HepG2 (cell line): ENCODE data around the gene WDR73. TPM values are rescaled to one million over a fixed set of nuclear protein-coding genes. Genes with fewer than 3 reads are reported as not detected.
A peak's percentile ranks its signal among the peaks of the same experiment; 100 is the strongest.

Source experiments
- ATF7-NPFF ChIP-seq: sonication (generic); formaldehyde crosslinking; IDR thresholded peaks from 2 replicates; pipeline ENCODE4 v1.8.1; 2023; ENCODE audit warnings: mild to moderate bottlenecking, low read depth, missing genetic modification reagents, moderate library complexity
- FOSL1 ChIP-seq: sonication (generic); formaldehyde crosslinking; IDR thresholded peaks from 2 replicates; pipeline ENCODE4 v1.9.0; 2021; ENCODE audit warnings: missing genetic modification reagents, borderline replicate concordance
- FOXJ3 ChIP-seq: sonication (generic); formaldehyde crosslinking; IDR thresholded peaks from 2 replicates; pipeline ENCODE4 v1.4.0; 2020; ENCODE audit warnings: missing genetic modification reagents, mild to moderate bottlenecking, borderline replicate concordance
- HOXA3 ChIP-seq: sonication (generic); formaldehyde crosslinking; IDR thresholded peaks from 2 replicates; pipeline ENCODE4 v1.5.0; 2020; ENCODE audit warnings: missing genetic modification reagents
- IKZF4 ChIP-seq: sonication (generic); formaldehyde crosslinking; IDR thresholded peaks from 2 replicates; pipeline ENCODE4 v1.5.1; 2020; ENCODE audit warnings: borderline replicate concordance, mild to moderate bottlenecking, low read depth, missing genetic modification reagents; ENCODE audit errors: not compliant biosample characterization
- JDP2 ChIP-seq: sonication (generic); formaldehyde crosslinking; IDR thresholded peaks from 2 replicates; pipeline ENCODE4 v1.8.1; 2022; ENCODE audit warnings: missing genetic modification reagents, borderline replicate concordance
- SALL1 ChIP-seq: sonication (generic); formaldehyde crosslinking; IDR thresholded peaks from 2 replicates; pipeline ENCODE4 v1.8.0; 2022; ENCODE audit warnings: mild to moderate bottlenecking, missing genetic modification reagents
- ZC3H13 ChIP-seq: sonication (generic); formaldehyde crosslinking; IDR thresholded peaks from 2 replicates; pipeline ENCODE4 v1.8.1; 2023; ENCODE audit warnings: mild to moderate bottlenecking, missing genetic modification reagents, moderate library complexity
- ZFP62 ChIP-seq: sonication (generic); formaldehyde crosslinking; IDR thresholded peaks from 2 replicates; pipeline ENCODE4 v1.4.0; 2020; ENCODE audit warnings: missing genetic modification reagents
- ZNF292 ChIP-seq: sonication (generic); formaldehyde crosslinking; IDR thresholded peaks from 2 replicates; pipeline ENCODE4 v1.8.1; 2022; ENCODE audit warnings: mild to moderate bottlenecking, low read depth, missing genetic modification reagents, borderline replicate concordance
- ZNF563 ChIP-seq: sonication (generic); formaldehyde crosslinking; IDR thresholded peaks from 2 replicates; pipeline ENCODE4 v1.8.0; 2022; ENCODE audit warnings: mild to moderate bottlenecking, moderate library complexity, missing genetic modification reagents
- ZNF609 ChIP-seq: sonication (generic); formaldehyde crosslinking; IDR thresholded peaks from 2 replicates; pipeline ENCODE4 v1.4.0; 2020; ENCODE audit warnings: mild to moderate bottlenecking, missing genetic modification reagents, borderline replicate concordance
- ZNF788 ChIP-seq: sonication (generic); formaldehyde crosslinking; IDR thresholded peaks from 2 replicates; pipeline ENCODE4 v1.5.0; 2020; ENCODE audit warnings: mild to moderate bottlenecking, missing genetic modification reagents, borderline replicate concordance
- polyA plus RNA-seq, 8 experiments: library from polyadenylated mRNA; depleted of rRNA in 3 of 8; stranded (reverse) in 7 of 8; unstranded in 1 of 8; fragments of >200 nt; fragmentation: Illumina TruSeq in 4 of 8; extraction: Trizol in 4 of 8; gene quantifications; 2 replicates each; pipeline versions ENCODE4 v1.2.1 to v1.2.3, GENCODE V29; 2011 to 2016; ENCODE audit warnings: low read depth in 4 of 8, missing spikeins in 1 of 8, mixed read lengths in 1 of 8; ENCODE audit not compliant: insufficient read depth in 1 of 8
- total RNA-seq, 5 experiments: library from RNA; depleted of rRNA; stranded (reverse); fragments of >200 nt; fragmentation: Illumina TruSeq; extraction: Trizol; gene quantifications; 2 replicates each; pipeline ENCODE4 v1.2.3, GENCODE V29; 2016; ENCODE audit warnings: low read depth in 1 of 5
- TF ChIP-seq, protein P1 (sequence below): IDR thresholded peaks from 2 replicates; pipeline ENCODE4 v1.4.0; 2020; ENCODE audit warnings: mild to moderate bottlenecking, missing genetic modification reagents
- TF ChIP-seq, protein P2 (sequence below), 2 experiments: sonication (generic) in 1 of 2; formaldehyde crosslinking in 1 of 2; IDR thresholded peaks; 2 replicates each; pipeline versions ENCODE4 v1.4.0 to v1.6.1; 2018 to 2020; ENCODE audit warnings: missing genetic modification reagents in 2 of 2, borderline replicate concordance in 1 of 2, low read depth in 1 of 2, mild to moderate bottlenecking in 1 of 2, missing biosample characterization in 1 of 2

The WDR73 gene
- total and polyA plus RNA-seq, 2 of the 13 experiments (the other 11 are each of a cell fraction or from before 2014, with no cell fraction given) = 20.0 to 35.5 TPM

DNA sequence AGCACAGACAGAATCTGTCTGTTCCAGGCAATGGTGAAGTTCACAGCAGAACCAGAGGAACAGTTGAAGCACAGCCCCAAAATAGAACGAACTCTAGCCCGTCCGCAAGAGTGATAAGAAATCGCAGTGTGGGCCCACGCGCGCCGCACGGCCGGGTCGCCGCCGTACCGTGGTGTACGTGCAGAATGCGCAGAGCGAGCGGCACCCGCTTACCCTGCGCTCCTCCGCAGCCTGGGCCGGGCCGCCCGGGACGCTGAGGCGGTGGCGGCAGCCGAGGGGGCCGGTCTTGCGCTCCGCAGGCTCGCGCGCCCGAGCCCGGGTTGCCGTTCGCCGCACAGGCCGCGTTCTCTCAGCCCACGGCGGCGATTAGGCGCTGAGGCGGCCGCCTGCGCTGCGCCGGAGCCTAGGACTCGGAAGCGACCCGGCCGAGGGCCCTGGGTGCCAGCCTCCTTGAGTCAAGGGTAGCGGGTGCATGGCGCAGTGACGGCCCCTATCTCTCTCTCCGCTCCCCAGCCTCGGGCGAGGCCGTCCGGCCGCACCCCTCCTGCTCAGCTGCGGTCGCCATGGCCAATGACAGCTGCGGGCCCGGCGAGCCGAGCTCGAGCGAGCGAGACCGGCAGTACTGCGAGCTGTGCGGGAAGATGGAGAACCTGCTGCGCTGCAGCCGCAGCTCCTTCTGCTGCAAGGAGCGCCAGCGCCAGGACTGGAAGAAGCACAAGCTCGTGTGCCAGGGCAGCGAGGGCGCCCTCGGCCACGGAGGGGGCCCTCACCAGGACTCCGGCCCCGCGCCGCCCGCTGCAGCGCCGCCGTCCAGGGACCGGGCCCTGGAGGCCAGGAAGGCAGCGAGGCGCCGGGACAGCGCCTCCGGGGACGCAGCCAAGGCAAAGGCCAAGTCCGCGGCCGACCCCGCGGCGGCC, 20.5 kb downstream of the WDR73 start (continued):
- TF ChIP-seq, protein P1, sequence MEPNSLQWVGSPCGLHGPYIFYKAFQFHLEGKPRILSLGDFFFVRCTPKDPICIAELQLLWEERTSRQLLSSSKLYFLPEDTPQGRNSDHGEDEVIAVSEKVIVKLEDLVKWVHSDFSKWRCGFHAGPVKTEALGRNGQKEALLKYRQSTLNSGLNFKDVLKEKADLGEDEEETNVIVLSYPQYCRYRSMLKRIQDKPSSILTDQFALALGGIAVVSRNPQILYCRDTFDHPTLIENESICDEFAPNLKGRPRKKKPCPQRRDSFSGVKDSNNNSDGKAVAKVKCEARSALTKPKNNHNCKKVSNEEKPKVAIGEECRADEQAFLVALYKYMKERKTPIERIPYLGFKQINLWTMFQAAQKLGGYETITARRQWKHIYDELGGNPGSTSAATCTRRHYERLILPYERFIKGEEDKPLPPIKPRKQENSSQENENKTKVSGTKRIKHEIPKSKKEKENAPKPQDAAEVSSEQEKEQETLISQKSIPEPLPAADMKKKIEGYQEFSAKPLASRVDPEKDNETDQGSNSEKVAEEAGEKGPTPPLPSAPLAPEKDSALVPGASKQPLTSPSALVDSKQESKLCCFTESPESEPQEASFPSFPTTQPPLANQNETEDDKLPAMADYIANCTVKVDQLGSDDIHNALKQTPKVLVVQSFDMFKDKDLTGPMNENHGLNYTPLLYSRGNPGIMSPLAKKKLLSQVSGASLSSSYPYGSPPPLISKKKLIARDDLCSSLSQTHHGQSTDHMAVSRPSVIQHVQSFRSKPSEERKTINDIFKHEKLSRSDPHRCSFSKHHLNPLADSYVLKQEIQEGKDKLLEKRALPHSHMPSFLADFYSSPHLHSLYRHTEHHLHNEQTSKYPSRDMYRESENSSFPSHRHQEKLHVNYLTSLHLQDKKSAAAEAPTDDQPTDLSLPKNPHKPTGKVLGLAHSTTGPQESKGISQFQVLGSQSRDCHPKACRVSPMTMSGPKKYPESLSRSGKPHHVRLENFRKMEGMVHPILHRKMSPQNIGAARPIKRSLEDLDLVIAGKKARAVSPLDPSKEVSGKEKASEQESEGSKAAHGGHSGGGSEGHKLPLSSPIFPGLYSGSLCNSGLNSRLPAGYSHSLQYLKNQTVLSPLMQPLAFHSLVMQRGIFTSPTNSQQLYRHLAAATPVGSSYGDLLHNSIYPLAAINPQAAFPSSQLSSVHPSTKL = peak; percentile 57; the same call in 1 of the 2 replicates
- TF ChIP-seq HOXA3 (CRISPR knock-in tag) (peak; percentile 58), ZNF788 (peak; percentile 63; the same call in 1 of the 2 replicates), ATF7-NPFF (CRISPR knock-in tag) (peak; percentile 64; the same call in 1 of the 2 replicates), ZNF609 (CRISPR knock-in tag) (0 out of 2 replicates have a peak, but pooled peaks have one; percentile 31), FOSL1 (CRISPR knock-in tag) (no peak), ZNF563 (CRISPR knock-in tag) (peak; percentile 62; the same call in 1 of the 2 replicates), ZFP62 (CRISPR knock-in tag) (0 out of 2 replicates have a peak, but pooled peaks have one; percentile 33), ZC3H13 (CRISPR knock-in tag) (0 out of 2 replicates have a peak, but pooled peaks have one; percentile 51), ZNF292 (CRISPR knock-in tag) (0 out of 2 replicates have a peak, but pooled peaks have one; percentile 12), IKZF4 (CRISPR knock-in tag) (peak; percentile 41), JDP2 (CRISPR knock-in tag) (peak; percentile 36; the same call in 1 of the 2 replicates), SALL1 (CRISPR knock-in tag) (peak; percentile 58; the same call in 1 of the 2 replicates), FOXJ3 (CRISPR knock-in tag) (no peak)
- TF ChIP-seq, protein P2, sequence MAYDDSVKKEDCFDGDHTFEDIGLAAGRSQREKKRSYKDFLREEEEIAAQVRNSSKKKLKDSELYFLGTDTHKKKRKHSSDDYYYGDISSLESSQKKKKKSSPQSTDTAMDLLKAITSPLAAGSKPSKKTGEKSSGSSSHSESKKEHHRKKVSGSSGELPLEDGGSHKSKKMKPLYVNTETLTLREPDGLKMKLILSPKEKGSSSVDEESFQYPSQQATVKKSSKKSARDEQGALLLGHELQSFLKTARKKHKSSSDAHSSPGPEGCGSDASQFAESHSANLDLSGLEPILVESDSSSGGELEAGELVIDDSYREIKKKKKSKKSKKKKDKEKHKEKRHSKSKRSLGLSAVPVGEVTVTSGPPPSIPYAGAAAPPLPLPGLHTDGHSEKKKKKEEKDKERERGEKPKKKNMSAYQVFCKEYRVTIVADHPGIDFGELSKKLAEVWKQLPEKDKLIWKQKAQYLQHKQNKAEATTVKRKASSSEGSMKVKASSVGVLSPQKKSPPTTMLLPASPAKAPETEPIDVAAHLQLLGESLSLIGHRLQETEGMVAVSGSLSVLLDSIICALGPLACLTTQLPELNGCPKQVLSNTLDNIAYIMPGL (CRISPR knock-in tag; IDR thresholded peaks at IDR 0.05; ENCODE audit: borderline replicate concordance in 1 of 2, low read depth in 1 of 2) = peak; percentile 31 to 81
